ENCODE results near the gene PPM1A. TPM values are rescaled to one million over a fixed set of nuclear protein-coding genes. Genes with fewer than 3 reads are reported as not detected.

Gene PPM1A
- total and polyA plus RNA-seq, 2 donors (not counting 1 experiment from before 2014, with no cell fraction given) = 15.5 to 59.0 TPM

- Histone ChIP-seq H2AFZ (ENCODE audit: insufficient read depth, low read depth, low read length, poor library complexity, severe bottlenecking) (no peak overlapping the region), H3K27ac (ENCODE audit: low read length in 2 of 2) (no peak overlapping the region), H3K9me3 (ENCODE audit: control extremely low read depth in 1 of 3, control insufficient read depth in 2 of 3, insufficient read depth in 1 of 3, low read length in 2 of 3) (no peaks in the 10 kb centered on the region), H3K36me3 (replicated peaks in 1 of 2; ENCODE audit: control extremely low read depth in 1 of 2, control insufficient read depth in 1 of 2, extremely low read depth in 1 of 2, insufficient read depth in 2 of 2, low read length in 1 of 2) (no peaks in the 10 kb centered on the region), H4K20me1 (ENCODE audit: control insufficient read depth, insufficient read depth, low read length, poor library complexity, severe bottlenecking) (no peaks in the 10 kb centered on the region), H3K27me3 (replicated peaks in 1 of 4; ENCODE audit: control extremely low read depth in 1 of 4, control insufficient read depth in 3 of 4, insufficient read depth in 4 of 4, low read length in 3 of 4) (no peaks in the 10 kb centered on the region), H3K4me3 (ENCODE audit: control extremely low read depth in 1 of 5, extremely low read depth in 1 of 5, insufficient read depth in 1 of 5, low read depth in 2 of 5, low read length in 4 of 5) (no peak overlapping the region), H3K4me1 (ENCODE audit: control insufficient read depth in 2 of 2, insufficient read depth in 2 of 2, low read length in 2 of 2) (no peaks in the 10 kb centered on the region), H3K79me2 (ENCODE audit: control insufficient read depth, insufficient read depth, low read length) (no peaks in the 10 kb centered on the region), H3K4me2 (replicated peaks; ENCODE audit: low read depth, low read length, poor library complexity, severe bottlenecking) (no peak overlapping the region), H3K9ac (ENCODE audit: low read length) (no peak overlapping the region)
- no peak for DNase-seq
- Mint-ChIP-seq H3K9me3 (ENCODE audit: insufficient read depth) (no peaks in the 10 kb centered on the region), H3K27me3 (no peaks in the 10 kb centered on the region), H3K4me1 (no peaks in the 10 kb centered on the region), H3K27ac (no peak overlapping the region), H3K4me3 (no peak overlapping the region)
- ChIA-PET CTCF (no interaction called here), POLR2A (no interaction called here)
- intact Hi-C loops (cut with micrococcal nuclease) = no loop called here
- WGBS (ENCODE audit: insufficient coverage) = 91% methylated on average over 7 of the region's 10 CpGs
- TF ChIP-seq EZH2 (IDR thresholded peaks at IDR 0.05; ENCODE audit: borderline replicate concordance, insufficient read depth, low read depth, low read length, poor library complexity, severe bottlenecking) (no peak), CTCF (IDR thresholded peaks at IDR 0.05) (no peak)
- ATAC-seq (ENCODE audit: low read depth) = no peak
These were observed 28.1 kb upstream of the PPM1A start for GRCh38 chr14:60220917-60221316.

- ChIA-PET POLR2A (no interaction called here), CTCF (no interaction called here)
- H3K27me3 Mint-ChIP-seq = no peaks in the 10 kb centered on the region
- H3K4me1 Mint-ChIP-seq = no peaks in the 10 kb centered on the region
- Histone ChIP-seq H3K27me3 (replicated peaks in 1 of 4; ENCODE audit: control extremely low read depth in 1 of 4, control insufficient read depth in 3 of 4, insufficient read depth in 4 of 4, low read length in 3 of 4) (no peaks in the 10 kb centered on the region), H4K20me1 (ENCODE audit: control insufficient read depth, insufficient read depth, low read length, poor library complexity, severe bottlenecking) (no peaks in the 10 kb centered on the region), H3K4me3 (ENCODE audit: control extremely low read depth in 1 of 5, extremely low read depth in 1 of 5, insufficient read depth in 1 of 5, low read depth in 2 of 5, low read length in 4 of 5) (no peak overlapping the region), H2AFZ (ENCODE audit: insufficient read depth, low read depth, low read length, poor library complexity, severe bottlenecking) (no peak overlapping the region), H3K27ac (ENCODE audit: low read length in 2 of 2) (no peak overlapping the region), H3K9me3 (ENCODE audit: control extremely low read depth in 1 of 3, control insufficient read depth in 2 of 3, insufficient read depth in 1 of 3, low read length in 2 of 3) (no peaks in the 10 kb centered on the region), H3K4me1 (ENCODE audit: control insufficient read depth in 2 of 2, insufficient read depth in 2 of 2, low read length in 2 of 2) (no peaks in the 10 kb centered on the region), H3K4me2 (replicated peaks; ENCODE audit: low read depth, low read length, poor library complexity, severe bottlenecking) (no peak overlapping the region), H3K79me2 (ENCODE audit: control insufficient read depth, insufficient read depth, low read length) (no peaks in the 10 kb centered on the region), H3K9ac (ENCODE audit: low read length) (no peak overlapping the region), H3K36me3 (replicated peaks in 1 of 2; ENCODE audit: control extremely low read depth in 1 of 2, control insufficient read depth in 1 of 2, extremely low read depth in 1 of 2, insufficient read depth in 2 of 2, low read length in 1 of 2) (no peaks in the 10 kb centered on the region)
- TF ChIP-seq EZH2 (IDR thresholded peaks at IDR 0.05; ENCODE audit: borderline replicate concordance, insufficient read depth, low read depth, low read length, poor library complexity, severe bottlenecking) (no peak), CTCF (IDR thresholded peaks at IDR 0.05) (no peak)
- no peak for DNase-seq
- no peaks in the 10 kb centered on the region for H3K9me3 Mint-ChIP-seq (ENCODE audit: insufficient read depth)
- H3K4me3 Mint-ChIP-seq = no peak overlapping the region
- no peak for ATAC-seq (ENCODE audit: low read depth)
- intact Hi-C loops (cut with micrococcal nuclease) = no loop called here
- H3K27ac Mint-ChIP-seq = no peak overlapping the region
These were observed 27.6 kb upstream of the PPM1A start for GRCh38 chr14:60221457-60221856.

Measured in B cell (primary cell).